MM.1S (cell line): ENCODE results near the gene OR12D2.

ENCODE experiments used
- CTCF ChIP-seq: fragments of 300-600 bp; sonication (generic); IDR thresholded peaks from 2 replicates; pipeline ENCODE4 v1.5.1; 2016; ENCODE audit warnings: antibody characterized with exemption, low read length, mixed read lengths
- EZH2phosphoT487 ChIP-seq: fragments of 300-600 bp; sonication (generic); IDR thresholded peaks from 2 replicates; pipeline ENCODE4 v1.6.1; 2018; ENCODE audit warnings: antibody characterized with exemption, low read length

GRCh38 chr6:29375191-29375590 lies 20.2 kb upstream of the OR12D2 start, which contains the start of gene OR12D3:
- TF ChIP-seq EZH2phosphoT487 (no peak), CTCF (no peak)
